ENCODE data around the gene ANXA11.

- TF ChIP-seq CTCF (conservative IDR thresholded peaks at IDR 0.05 in 1 of 2, IDR thresholded peaks at IDR 0.05 in 1 of 2; ENCODE audit: low read depth in 1 of 2, low read length in 2 of 2) (no peak), EZH2 (IDR thresholded peaks at IDR 0.05; ENCODE audit: low read length, missing control alignments) (no peak)
Observed at GRCh38 chr10:80150172-80150571, 55.2 kb downstream of the ANXA11 start.
